GM10847 (cell line): Measurements from ENCODE around the gene CHST15.

Experiments
- POLR2A ChIP-seq: IDR thresholded peaks from 2 replicates; pipeline ENCODE4 v1.6.1; 2011; ENCODE audit not compliant: insufficient read length; ENCODE audit errors: extremely low read depth

Gene CHST15, protein sequence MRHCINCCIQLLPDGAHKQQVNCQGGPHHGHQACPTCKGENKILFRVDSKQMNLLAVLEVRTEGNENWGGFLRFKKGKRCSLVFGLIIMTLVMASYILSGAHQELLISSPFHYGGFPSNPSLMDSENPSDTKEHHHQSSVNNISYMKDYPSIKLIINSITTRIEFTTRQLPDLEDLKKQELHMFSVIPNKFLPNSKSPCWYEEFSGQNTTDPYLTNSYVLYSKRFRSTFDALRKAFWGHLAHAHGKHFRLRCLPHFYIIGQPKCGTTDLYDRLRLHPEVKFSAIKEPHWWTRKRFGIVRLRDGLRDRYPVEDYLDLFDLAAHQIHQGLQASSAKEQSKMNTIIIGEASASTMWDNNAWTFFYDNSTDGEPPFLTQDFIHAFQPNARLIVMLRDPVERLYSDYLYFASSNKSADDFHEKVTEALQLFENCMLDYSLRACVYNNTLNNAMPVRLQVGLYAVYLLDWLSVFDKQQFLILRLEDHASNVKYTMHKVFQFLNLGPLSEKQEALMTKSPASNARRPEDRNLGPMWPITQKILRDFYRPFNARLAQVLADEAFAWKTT

DNA sequence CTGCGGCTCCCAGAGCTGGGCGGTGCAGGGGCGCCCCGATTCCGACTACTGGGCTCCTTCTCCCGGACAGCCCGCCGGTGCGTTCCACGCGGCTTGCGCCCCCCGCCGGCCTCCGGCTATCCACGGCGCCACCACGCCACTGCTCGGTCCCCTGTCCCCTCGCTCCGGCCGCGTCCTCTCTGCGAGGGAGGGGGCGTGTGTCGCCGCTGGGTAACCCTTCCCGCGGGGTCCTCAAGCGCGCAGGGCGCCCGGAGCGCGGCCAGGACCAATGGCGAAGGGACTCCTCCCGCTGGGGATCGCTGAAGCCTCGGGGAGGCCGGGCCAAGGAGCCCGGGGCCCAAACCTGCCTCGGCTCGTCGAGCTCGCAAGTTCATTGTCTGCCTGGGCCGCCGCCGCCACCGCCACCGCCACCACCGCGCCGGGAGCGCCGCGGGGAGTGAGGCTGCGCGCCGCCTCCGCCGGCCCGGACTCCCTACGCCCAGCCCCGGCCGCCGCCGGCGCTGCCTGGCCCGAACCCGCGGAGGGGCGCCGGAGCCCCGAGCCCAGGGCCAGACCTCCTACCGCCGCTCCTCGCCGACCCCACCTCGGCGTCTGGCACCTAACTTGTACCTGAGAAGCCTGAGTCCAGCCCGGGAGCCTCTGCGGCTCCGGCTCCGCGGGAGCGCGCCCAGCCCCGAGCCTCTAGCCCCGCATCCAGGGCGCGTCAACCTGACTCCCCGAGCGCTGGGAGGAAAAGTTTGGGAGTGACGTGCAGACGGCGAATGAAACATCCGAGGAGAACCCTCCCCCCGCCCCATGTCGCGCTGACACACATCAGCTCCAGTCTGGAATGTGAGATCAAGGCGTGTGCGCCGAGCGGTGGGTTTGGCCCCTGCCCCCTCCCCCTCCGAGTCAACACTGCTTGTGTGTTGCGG is at the start of gene CHST15:
TSS of gene CHST15 (minus strand) at position 739 of the 914 bp plus-strand sequence. CDS start 47,386 bp downstream, outside the sequence.
- TF ChIP-seq POLR2A, result no peak

DNA sequence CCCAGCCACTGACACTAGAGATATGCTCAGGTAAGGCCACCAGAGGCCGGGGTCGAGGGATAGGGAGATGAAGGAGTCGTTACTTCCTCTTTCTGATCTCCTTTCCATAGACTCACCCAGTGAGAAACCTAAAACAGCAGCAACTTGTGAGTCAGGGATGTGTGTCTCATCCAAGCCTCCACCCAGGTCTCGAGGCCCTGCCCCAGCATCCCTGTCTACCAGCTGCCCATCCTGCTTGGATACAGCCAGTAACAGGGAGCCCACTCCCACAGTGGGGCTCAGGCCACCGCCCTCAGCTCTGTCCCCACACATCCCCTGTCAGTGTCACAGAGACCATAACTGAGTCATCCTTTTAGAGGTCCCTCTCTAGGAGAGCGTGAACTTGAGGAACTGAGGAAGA is 49.6 kb upstream of the CHST15 start:
- TF ChIP-seq POLR2A, result no peak

DNA sequence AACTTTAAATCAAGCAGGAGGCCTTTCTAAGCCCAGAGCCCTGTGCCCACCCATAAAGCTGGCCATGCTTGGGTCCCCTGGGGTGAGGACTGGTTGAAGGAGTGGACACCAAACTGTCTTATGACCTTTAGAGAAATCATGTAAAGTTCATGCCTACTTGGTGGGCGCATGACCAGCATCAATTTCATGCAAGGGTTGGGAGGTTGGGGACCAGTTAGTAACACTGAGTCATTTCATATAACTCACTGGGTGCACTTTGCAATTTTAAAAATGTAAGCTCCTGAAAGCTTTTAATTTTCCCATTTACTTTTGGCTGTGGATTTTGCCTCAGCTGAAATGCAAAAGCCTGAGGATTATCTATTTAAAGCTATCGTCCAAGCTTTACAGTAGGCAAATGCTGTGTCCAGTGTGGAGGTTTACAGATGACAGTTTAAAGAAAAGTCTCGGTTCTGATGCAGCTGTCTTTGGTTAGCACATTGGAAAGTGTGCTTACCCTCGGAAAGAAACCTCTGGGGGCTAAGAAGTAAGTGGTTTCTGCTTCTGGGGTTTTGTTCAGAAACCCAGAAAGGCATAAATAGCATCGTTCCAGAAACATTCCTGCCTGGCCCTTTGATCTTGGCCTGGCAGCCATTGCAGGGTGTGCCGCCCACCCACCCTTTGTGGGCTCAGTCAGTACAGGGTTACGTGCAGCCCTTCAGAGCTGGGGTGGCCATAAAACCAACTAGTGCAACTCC is 48.8 kb upstream of the CHST15 start:
- TF ChIP-seq POLR2A, result no peak

DNA sequence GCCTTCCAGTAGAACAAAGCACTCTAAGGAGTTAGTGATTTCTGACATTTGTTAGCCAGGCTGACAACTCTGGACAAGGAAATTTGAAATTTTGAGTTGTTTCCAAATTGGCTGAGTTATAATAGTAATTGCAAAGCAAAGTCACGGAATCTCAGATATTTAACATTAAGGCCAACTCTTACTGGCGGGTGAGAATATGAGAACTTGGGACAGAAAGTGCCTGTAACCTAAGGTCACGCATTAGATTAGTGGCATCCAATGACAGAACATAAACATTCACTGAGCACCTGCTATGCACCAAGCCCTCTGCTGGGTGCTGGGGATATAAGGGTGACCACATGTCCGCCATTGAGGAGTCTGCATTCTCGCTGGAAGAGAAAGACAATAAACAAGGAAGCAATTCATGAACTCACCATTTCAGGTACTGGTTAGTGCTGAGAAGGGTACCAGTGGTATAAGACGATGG is 45.5 kb upstream of the CHST15 start:
- TF ChIP-seq POLR2A, result no peak

DNA sequence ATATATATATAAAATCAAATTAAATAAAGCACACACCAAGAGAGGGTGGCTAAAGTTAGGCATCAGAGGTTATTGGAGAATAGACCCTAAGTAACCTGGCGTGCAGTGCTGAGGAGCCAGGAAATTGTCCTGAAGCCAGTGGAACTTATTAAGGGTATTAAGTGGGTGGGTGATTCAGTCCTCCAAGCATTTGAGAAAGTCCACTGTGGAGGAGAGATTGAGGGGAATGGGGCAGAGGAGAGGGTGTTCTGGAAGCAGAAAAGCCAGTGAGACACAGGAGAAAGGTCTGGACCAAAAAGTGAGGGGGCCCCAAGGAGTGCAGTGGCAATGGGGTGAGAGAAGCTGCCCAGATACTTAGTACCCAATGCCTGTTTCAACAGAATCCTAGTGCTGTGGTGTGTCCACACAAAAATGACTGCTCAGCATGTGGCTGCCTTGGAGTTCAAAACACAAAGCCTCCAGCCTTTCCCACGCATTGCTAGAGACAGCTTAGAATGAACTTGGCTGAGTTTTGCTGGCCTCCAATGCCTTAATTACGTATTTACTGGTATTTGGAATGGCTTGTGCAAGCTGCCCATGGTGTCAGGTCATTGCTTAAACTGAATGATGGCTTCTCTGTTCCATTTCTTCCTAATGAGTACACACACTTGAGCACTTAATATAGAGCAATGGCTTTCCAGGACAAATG is 44.9 kb upstream of the CHST15 start:
- TF ChIP-seq POLR2A, result no peak

DNA sequence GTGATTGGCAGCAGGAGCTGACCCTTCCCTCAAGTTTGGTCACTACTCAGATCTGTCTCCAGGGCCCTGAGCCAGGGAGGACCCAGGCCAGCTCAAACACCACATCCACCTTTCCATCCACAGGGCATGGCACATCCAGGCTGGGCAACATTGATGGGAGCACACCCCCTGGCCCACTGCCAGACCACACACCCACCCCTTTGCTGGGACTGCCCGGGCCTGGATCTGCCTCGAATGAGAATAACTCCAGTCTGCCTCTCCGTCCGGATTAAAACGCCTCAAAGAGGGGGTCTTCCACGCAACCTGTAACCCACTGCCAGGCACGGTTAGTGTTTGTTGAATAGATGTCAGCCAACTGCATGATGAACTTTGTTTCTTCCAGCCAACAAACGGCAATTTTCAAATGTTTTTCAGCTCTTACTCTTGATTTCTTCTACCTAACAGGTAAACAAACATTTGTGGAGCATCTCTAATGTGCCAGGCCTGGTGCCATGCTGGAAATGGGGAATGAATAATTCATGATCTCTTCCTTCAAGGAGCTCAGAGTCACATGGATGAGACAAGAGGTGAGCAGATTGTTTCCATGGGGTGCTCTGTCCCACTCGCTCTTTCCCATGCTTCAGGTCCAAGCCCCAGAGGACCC is 41.0 kb upstream of the CHST15 start:
- no peak for TF ChIP-seq POLR2A

DNA sequence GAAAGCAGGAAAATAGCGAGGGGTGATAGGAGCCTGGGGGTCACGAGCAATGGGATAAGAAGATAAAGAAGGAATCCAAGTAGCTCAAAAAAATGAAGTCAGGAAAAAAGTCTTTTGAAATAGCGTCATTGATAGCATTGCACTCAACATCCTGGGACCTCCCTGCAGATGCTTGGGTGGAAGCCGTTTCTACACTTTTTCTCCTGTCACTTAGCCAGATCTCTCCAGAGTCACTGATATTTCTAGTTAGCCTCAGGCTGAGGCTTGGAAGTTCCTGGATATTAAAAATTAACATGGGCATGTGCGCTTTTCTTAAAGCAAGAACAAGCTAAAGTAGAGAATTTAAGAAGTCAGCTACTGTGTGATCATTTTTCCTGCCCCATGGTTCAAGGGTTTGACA is 39.5 kb upstream of the CHST15 start:
- no peak for TF ChIP-seq POLR2A

DNA sequence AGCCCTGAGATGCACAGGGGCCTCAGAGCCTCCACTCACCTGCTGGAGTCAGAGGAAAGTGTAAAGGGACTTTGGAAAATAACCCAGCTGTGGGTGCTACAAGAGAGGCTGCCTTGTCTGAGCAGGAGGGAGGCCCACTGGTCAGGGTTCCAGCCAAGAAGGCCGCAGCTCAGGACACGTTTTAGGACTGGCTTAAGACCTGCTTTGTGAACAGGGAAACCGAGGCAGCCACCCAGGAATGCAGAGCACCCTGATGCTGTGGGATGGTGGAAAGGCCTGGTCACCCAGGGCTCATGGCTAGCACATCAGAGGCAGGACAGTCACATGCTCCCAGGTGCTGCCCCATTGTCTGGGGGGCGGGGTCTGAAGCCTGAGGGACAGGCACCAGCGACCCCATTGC is 38.9 kb upstream of the CHST15 start:
- TF ChIP-seq POLR2A, result no peak

DNA sequence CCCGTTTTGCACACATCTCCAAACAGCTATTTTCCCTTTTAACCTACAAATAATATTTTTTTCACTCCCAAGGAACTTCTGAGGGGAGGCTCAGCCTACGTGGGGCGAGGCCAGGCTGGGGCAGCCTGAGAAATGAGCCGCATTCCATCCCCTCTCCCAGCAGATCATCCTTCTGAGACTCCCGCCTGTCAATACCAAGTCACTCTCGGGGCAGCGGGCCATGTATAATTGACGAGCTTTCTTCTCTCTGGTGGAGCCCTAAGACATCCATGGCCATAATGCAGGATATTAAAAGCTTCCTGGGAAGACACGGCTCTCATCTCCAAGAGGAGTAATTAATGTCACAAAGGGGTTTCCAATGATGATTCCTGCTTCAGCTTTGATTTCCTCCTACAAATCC is 37.8 kb upstream of the CHST15 start:
- no peak for TF ChIP-seq POLR2A

DNA sequence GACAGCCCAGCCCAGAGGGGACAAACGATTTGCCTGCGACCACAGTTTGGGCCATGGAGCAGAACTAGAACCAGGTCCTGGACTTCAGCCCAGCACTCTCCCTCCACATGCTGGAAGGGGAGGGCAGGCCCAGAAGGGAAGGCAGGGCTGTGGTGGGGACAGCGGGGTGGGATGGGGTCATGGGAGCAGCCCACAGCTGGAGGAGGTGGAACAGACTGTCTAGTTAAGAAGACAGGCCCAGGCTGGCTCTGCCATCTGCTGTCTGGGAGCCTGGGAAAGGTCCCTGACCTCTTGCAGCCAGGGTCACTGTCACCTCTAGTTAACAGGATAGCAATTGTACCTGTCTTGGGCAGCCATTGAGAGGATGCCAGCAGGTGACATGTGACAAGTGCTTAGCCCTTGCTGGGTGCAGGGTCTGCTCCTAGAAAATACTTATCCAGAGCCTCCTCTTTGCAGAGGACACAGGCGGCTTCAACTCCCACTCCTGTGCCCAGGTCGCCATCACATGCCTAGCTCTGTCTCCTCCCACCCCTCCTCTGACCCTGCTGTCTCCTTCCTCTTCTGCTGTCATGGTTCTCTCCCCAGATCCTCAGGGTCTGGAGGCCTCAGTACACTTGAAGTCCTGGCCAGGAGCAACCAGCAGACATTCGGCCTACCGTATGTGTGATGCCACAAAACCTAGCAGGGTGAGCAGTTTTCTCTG is 37.0 kb upstream of the CHST15 start:
- TF ChIP-seq POLR2A, result no peak

DNA sequence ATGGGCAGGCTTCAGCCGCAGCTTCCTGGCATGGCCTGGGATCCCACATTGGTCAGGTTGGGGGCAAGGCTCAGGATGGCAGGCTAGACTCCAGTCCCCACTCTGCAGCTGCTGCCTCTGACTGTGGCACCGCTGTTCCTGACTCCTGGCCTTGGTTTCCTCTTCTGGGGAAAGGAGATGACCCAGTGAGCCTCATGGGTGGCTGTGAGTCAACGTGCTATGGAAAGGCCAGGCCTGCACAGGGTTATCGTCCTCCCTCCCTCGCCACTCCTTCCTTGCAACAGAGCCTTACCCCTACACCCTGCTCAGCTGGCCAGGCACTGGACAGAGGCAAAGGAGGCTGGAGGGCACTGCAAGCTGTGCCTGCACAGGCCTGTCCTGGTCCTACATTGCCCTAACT is 36.1 kb upstream of the CHST15 start:
- no peak for TF ChIP-seq POLR2A

DNA sequence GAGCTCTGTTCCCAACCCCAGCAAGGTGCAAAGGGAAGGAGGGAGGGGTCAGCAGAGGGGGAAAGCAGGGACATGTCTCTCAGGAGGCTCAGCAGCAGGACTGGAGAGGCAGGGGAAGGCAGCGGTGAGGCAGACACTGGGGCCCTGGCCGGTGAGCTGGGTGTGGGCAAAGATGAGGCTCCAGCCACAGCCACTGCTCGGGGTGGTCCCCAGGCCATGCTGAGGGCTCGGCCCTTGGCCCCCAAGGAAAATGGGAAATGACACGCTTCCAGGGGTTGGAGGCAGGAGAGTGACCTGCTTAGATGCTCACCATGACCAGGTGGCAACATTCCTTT is 35.4 kb upstream of the CHST15 start:
- no peak for TF ChIP-seq POLR2A

DNA sequence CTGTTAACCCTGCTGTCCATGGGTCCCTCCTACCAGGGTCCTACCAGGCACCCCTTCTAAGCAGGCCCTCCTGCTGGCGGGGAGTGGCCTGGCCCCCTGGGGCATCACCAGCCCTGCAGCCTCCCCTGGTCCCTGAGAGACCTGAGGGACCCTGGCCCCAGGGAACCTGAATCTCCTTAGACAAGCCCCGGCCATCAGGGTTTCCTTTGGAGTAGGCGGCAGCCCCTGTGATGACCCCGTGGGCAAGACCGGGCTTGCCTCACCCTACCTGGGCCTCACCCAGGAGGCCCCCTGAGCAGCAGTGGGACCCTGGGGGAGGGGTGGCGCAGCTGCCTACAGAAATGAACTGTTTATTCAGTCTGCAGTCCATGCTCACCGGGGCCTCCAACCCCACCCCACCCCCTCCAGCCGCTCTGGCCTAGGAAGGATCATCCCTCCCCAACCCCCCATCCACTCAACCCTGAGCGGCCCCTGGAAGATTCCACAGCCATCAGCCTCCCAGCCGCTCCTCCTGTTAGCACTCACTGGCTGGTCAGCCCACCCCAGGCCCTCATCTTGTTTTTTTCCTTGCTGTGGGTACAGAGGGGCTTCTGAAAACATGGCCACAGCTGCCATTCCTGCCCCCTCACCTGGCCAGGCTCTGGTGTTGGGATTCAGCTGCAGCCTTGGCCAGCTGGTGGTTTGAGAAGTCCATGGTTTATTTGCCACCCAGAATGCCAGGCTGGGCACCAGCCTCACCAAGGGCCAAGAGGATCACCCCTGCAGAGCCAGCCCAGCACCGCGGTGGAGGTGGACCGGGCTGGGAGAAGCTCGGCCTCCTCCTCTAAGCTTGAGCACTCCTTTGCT is 34.8 kb upstream of the CHST15 start:
- TF ChIP-seq POLR2A, result no peak

DNA sequence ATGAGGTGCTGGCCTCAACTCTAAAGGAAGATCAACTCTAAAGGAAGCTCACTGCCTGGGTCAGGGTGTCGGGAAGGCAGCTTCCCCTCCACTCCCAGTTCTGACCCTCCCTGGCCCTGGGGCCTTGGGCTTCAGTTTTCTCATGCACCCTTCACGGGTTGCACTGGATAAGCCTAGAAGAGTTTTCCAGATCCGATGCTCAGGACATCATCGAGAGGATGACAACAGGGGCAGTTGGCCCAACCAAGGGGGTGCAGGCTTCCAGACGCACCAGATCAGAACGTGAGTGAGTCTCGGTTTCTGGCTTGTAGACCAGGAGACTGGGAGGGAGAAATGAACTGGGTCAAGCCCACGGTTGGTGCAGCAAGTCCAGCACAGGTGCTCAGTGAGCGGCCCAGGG is 34.2 kb upstream of the CHST15 start:
- TF ChIP-seq POLR2A, result no peak
